GM12878 (cell line): ENCODE measurements around the gene CALR.

ENCODE experiments used
- ATF3 ChIP-seq: IDR thresholded peaks from 2 replicates; pipeline ENCODE4 v1.6.1; 2011; ENCODE audit warnings: low read depth, mild to moderate bottlenecking, low read length, moderate library complexity, borderline replicate concordance; ENCODE audit errors: extremely low read depth
- CBFB ChIP-seq: IDR thresholded peaks from 2 replicates; pipeline ENCODE4 v1.6.1; 2016; ENCODE audit warnings: antibody characterized with exemption, low read depth
- CTCF ChIP-seq, 3 experiments: IDR thresholded peaks in 2 of 3; conservative IDR thresholded peaks in 1 of 3; 2 replicates each; pipeline ENCODE4 v1.5.1; 2011; ENCODE audit warnings: low read depth in 3 of 3, low read length in 3 of 3, mild to moderate bottlenecking in 3 of 3, control low read depth in 2 of 3, moderate library complexity in 2 of 3, inconsistent platforms in 1 of 3, mixed read lengths in 1 of 3; ENCODE audit not compliant: control insufficient read depth in 2 of 3, insufficient read depth in 1 of 3; ENCODE audit errors: extremely low read depth in 1 of 3
- DPF2 ChIP-seq: fragments of 450-650 bp; IDR thresholded peaks from 2 replicates; pipeline ENCODE4 v1.6.1; 2017; ENCODE audit warnings: mild to moderate bottlenecking
- E2F8 ChIP-seq: fragments of 450-650 bp; IDR thresholded peaks from 2 replicates; pipeline ENCODE4 v1.6.1; 2018; ENCODE audit warnings: mild to moderate bottlenecking, low read depth, moderate library complexity; ENCODE audit not compliant: partially characterized antibody
- EP300 ChIP-seq, 2 experiments: fragments of 150-350 bp in 1 of 2; IDR thresholded peaks; 2 replicates each; pipeline ENCODE4 v1.6.1; 2011 to 2012; ENCODE audit warnings: low read depth in 2 of 2, low read length in 2 of 2, borderline replicate concordance in 1 of 2, improper control_type of control experiment in 1 of 2, inconsistent platforms in 1 of 2; ENCODE audit not compliant: control insufficient read depth in 1 of 2
- EZH2 ChIP-seq: IDR thresholded peaks from 2 replicates; pipeline ENCODE4 v1.6.1; 2012; ENCODE audit warnings: low read depth, mild to moderate bottlenecking, control low read depth, inconsistent platforms, low read length, borderline replicate concordance; ENCODE audit not compliant: control insufficient read depth
- MAX ChIP-seq: IDR thresholded peaks from 2 replicates; pipeline ENCODE4 v1.6.1; 2012; ENCODE audit warnings: low read depth, low read length, improper control_type of control experiment
- POLR2A ChIP-seq: IDR thresholded peaks from 2 replicates; pipeline ENCODE4 v1.6.1; 2011; ENCODE audit warnings: low read depth, mild to moderate bottlenecking, low read length
- SKIL ChIP-seq: fragments of 450-650 bp; IDR thresholded peaks from 2 replicates; pipeline ENCODE4 v1.6.1; 2017; ENCODE audit warnings: mild to moderate bottlenecking, low read depth, inconsistent platforms; ENCODE audit not compliant: poor library complexity, severe bottlenecking
- SMARCA5 ChIP-seq: fragments of 450-650 bp; IDR thresholded peaks from 2 replicates; pipeline ENCODE4 v1.6.1; 2017; ENCODE audit warnings: mild to moderate bottlenecking
- STAT1 ChIP-seq: fragments of 450-650 bp; conservative IDR thresholded peaks from 2 replicates; pipeline ENCODE4 v1.6.1; 2014; ENCODE audit warnings: antibody characterized with exemption, mild to moderate bottlenecking
- TCF12 ChIP-seq: IDR thresholded peaks from 2 replicates; pipeline ENCODE4 v1.6.1; 2011; ENCODE audit warnings: low read depth, mild to moderate bottlenecking, low read length
- ZZZ3 ChIP-seq: IDR thresholded peaks from 2 replicates; pipeline ENCODE4 v1.6.1; 2011; ENCODE audit warnings: low read depth; ENCODE audit not compliant: control insufficient read depth, insufficient read length

- no peak for TF ChIP-seq STAT1
- no peak; the same call in 1 of the 2 replicates for TF ChIP-seq POLR2A
- TF ChIP-seq E2F8: no peak
- no peak for TF ChIP-seq SMARCA5
- no peak for TF ChIP-seq SKIL
- no peak for TF ChIP-seq MAX
- no peak for TF ChIP-seq ATF3
- TF ChIP-seq TCF12: no peak
- no peak for TF ChIP-seq CBFB
- no peak for TF ChIP-seq EP300 (IDR thresholded peaks at IDR 0.05; ENCODE audit: borderline replicate concordance in 1 of 2, control insufficient read depth in 1 of 2, low read depth in 2 of 2, low read length in 2 of 2)
- no peak for TF ChIP-seq EZH2
- TF ChIP-seq ZZZ3: no peak
- no peak for TF ChIP-seq DPF2
- no peak for TF ChIP-seq CTCF (IDR thresholded peaks at IDR 0.05 in 2 of 3, conservative IDR thresholded peaks at IDR 0.05 in 1 of 3; ENCODE audit: control insufficient read depth in 2 of 3, extremely low read depth in 1 of 3, insufficient read depth in 1 of 3, low read depth in 3 of 3, low read length in 3 of 3)
Observed at GRCh38 chr19:12918253-12918652, 20.2 kb upstream of the CALR start.
